Activated CD4-positive, alpha-beta T cell treated with anti-CD3 and anti-CD28 coated beads for 36 hours (primary cell): Measurements from ENCODE around the gene PEX16. TPM values are rescaled to one million over a fixed set of nuclear protein-coding genes. Genes with fewer than 3 reads are reported as not detected.

Source experiments
- ATAC-seq: fragments of 200-7000 bp; cut with Tn5 transposase; one replicate; pipeline ENCODE4 v1.10.0; 2021; ENCODE audit warnings: mild to moderate bottlenecking, moderate library complexity
- CTCF ChIA-PET: fragments of 350-600 bp; sonication (Branson Sonifier 250); formaldehyde crosslinking; loops from one replicate; lab custom pipeline; 2021; ENCODE audit warnings: antibody characterized with exemption; lab: Charles Lee
- POLR2A ChIA-PET: fragments of 350-600 bp; sonication (Branson Sonifier 250); formaldehyde crosslinking; loops from one replicate; lab custom pipeline; 2021; ENCODE audit warnings: antibody characterized with exemption, inconsistent platforms; lab: Charles Lee
- DNase-seq: peaks from one replicate; pipeline ENCODE4 v3.0.0-alpha.2; 2020
- H3K27ac Mint-ChIP-seq: one replicate; pipeline ENCODE4 v1.8.0; 2021; ENCODE audit warnings: mixed read lengths
- H3K27me3 Mint-ChIP-seq: one replicate; pipeline ENCODE4 v1.8.0; 2021; ENCODE audit warnings: mixed read lengths
- H3K36me3 Mint-ChIP-seq: one replicate; pipeline ENCODE4 v1.8.0; 2021; ENCODE audit warnings: low read depth, mixed read lengths
- H3K4me1 Mint-ChIP-seq: one replicate; pipeline ENCODE4 v1.8.0; 2021; ENCODE audit warnings: mixed read lengths
- H3K4me3 Mint-ChIP-seq: one replicate; pipeline ENCODE4 v1.8.0; 2021; ENCODE audit warnings: mild to moderate bottlenecking, moderate library complexity, mixed read lengths
- H3K9me3 Mint-ChIP-seq: one replicate; pipeline ENCODE4 v1.8.0; 2021; ENCODE audit warnings: low read depth, mixed read lengths
- intact Hi-C, 2 experiments: fragments of 100-400 bp; cut with DNase I in 1 of 2; cut with micrococcal nuclease in 1 of 2; formaldehyde crosslinking; loops; one replicate each; pipeline versions ENCODE4 v1.14.2 to v1.15.1; 2022 to 2024; cut with DNase I, micrococcal nuclease
- total RNA-seq, 2 experiments: library from RNA; stranded (reverse); gene quantifications; one replicate each; pipeline ENCODE4 v1.2.3, GENCODE V29; 2021

PEX16 gene
- total RNA-seq, 2 experiments from 2014 or later = 28.1 to 33.4 TPM

GRCh38 chr11:45869551-45869950 is 48.1 kb downstream of the PEX16 start:
- Mint-ChIP-seq H3K9me3 (no peaks in the 10 kb centered on the region), H3K4me3 (no peak overlapping the region), H3K27me3 (no peaks in the 10 kb centered on the region), H3K4me1 (no peaks in the 10 kb centered on the region), H3K27ac (no peak overlapping the region), H3K36me3 (peaks cover 33% of the 10 kb centered on the region)
- POLR2A ChIA-PET = no interaction called here
- DNase-seq = no peak
- CTCF ChIA-PET = interaction anchor here (0.7 kb wide), 2 partner anchors 11 to 98 kb away, joined by 3 to 4 read pairs; no protein-coding TSS in a partner anchor
- ATAC-seq = no peak
- intact Hi-C loops = no loop called here

GRCh38 chr11:45864041-45864440 is 53.6 kb downstream of the PEX16 start:
- H3K4me1 Mint-ChIP-seq = no peaks in the 10 kb centered on the region
- no peak for ATAC-seq
- no peak overlapping the region for H3K4me3 Mint-ChIP-seq
- POLR2A ChIA-PET = interaction anchor here (0.6 kb wide), 1 partner anchor 31 kb away, joined by 3 read pairs; no protein-coding TSS in a partner anchor
- DNase-seq = no peak
- no peak overlapping the region for H3K27ac Mint-ChIP-seq
- no peaks in the 10 kb centered on the region for H3K9me3 Mint-ChIP-seq
- CTCF ChIA-PET = interaction anchor here (1.0 kb wide), 1 partner anchor 17 kb away, joined by 3 read pairs; the partner anchor contains the start of gene CRY2
- intact Hi-C loops = no loop called here
- H3K27me3 Mint-ChIP-seq = no peaks in the 10 kb centered on the region
- peaks cover 33% of the 10 kb centered on the region for H3K36me3 Mint-ChIP-seq

GRCh38 chr11:45860764-45861510 is 56.7 kb downstream of the PEX16 start:
- Mint-ChIP-seq H3K27ac (no peak overlapping the region), H3K4me3 (no peak overlapping the region), H3K36me3 (peaks cover 22% of the 10 kb centered on the region), H3K27me3 (no peaks in the 10 kb centered on the region), H3K4me1 (no peaks in the 10 kb centered on the region), H3K9me3 (no peaks in the 10 kb centered on the region)
- DNase-seq (no peak), ATAC-seq (no peak)
- ChIA-PET CTCF (interaction anchor here (0.9 to 2.1 kb wide), 3 partner anchors 11 to 636 kb away, joined by 4 to 6 read pairs (median 4); no protein-coding TSS in a partner anchor), POLR2A (interaction anchor here (0.5 to 0.6 kb wide), 2 partner anchors 370 to 852 kb away, joined by 5 to 9 read pairs; no protein-coding TSS in a partner anchor)
- intact Hi-C loops = no loop called here

GRCh38 chr11:45860348-45860747 is 57.3 kb downstream of the PEX16 start:
- Mint-ChIP-seq H3K27me3 (no peaks in the 10 kb centered on the region), H3K36me3 (peaks cover 20% of the 10 kb centered on the region), H3K27ac (no peak overlapping the region), H3K9me3 (no peaks in the 10 kb centered on the region), H3K4me3 (no peak overlapping the region), H3K4me1 (no peaks in the 10 kb centered on the region)
- ChIA-PET POLR2A (interaction anchor here (0.5 kb wide), 1 partner anchor 370 kb away, joined by 9 read pairs; no protein-coding TSS in a partner anchor), CTCF (interaction anchor here (1.1 kb wide), 1 partner anchor 12 kb away, joined by 4 read pairs; no protein-coding TSS in a partner anchor)
- no peak for DNase-seq
- no peak for ATAC-seq
- intact Hi-C loops = no loop called here

Other genes with a start within 250 kb of the PEX16 start
- 1 to 10 TPM; 9.6 to 9.8 TPM for gene SLC35C1, start 112.7 kb downstream of the PEX16 start, total RNA-seq
- gene CRY2, start 70.4 kb downstream of the PEX16 start, total RNA-seq = 10 to 100 TPM; 13.1 to 14.1 TPM
- gene MAPK8IP1, start 32.2 kb downstream of the PEX16 start, total RNA-seq = under 1 TPM; 0.37 to 0.39 TPM
- gene FREY1, start 10.6 kb downstream of the PEX16 start, total RNA-seq = 1 to 10 TPM; 1.0 to 1.5 TPM
- gene LARGE2, start 4.8 kb upstream of the PEX16 start, total RNA-seq = 1 to 10 TPM in 1 of 2 experiments, under 1 TPM in 1; 0.75 to 1.1 TPM
- gene PHF21A, start 203.6 kb upstream of the PEX16 start, total RNA-seq = 10 to 100 TPM; 42.6 to 61.8 TPM